ENCODE results near the gene CAMK2D.

Gene CAMK2D

DNA sequence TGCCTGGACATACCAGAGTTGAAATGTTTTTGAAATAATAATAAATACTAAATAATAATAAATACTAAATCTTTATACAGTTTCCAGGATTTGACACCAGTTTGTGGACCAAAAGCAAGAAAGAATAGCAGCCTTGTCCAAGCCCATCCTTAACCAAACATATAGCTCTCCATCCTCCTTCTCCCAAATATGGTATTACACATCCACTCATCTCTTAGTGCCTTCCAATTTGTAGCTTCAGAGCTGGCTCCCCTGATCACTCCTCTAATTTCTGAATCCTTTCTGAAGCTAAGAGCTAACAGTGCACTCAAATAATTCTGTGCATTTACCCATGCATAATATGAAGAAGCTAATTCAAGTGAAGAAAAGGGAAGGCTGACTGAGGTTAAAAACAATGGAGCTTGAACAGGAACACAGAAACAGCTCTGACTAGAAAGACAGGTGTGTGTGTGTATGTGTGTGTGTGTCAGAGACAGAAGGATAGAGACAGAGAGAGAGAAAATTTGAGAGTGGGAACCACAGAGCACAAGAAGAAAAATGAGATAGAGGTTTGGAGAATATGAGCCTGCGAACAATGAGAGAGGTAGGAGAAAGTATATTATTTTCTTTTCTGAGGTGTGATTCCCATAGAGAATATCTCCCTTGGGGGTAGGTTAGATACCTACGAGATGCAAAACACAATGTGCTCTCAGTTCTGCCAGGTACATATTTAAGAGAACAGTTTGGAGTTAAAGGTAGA, 123.5 kb downstream of the CAMK2D start:
- peak; percentile 58 for DNase-seq (ENCODE audit: low spot score)

- DNase-seq (ENCODE audit: low spot score) = peak; percentile 36
Observed at GRCh38 chr4:113637363-113637762, 124.2 kb downstream of the CAMK2D start.

- peak; percentile 83 for DNase-seq (ENCODE audit: low spot score)
Observed at GRCh38 chr4:113636877-113637276, 124.7 kb downstream of the CAMK2D start.

DNA sequence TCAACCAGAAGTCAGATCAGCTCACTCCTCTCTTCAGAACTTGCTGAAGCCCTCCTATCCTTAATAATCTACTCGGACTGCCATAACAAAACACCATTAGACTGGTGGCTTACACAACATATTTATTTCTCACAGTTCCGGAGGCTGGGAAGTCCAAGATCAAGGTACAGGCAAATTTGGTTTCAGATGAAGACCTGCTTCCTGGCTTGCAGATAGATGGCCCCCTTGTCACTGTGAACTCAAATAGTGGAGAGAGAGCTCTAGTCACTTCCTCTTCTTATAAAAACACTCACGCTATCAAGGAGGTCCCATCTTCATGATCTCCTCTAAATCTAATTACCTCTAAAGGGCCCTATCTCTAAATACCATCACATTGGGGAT, 125.1 kb downstream of the CAMK2D start:
- DNase-seq (ENCODE audit: low spot score) = peak; percentile 87

- no peak for DNase-seq (ENCODE audit: low spot score)
Observed at GRCh38 chr4:113635739-113636437, 125.7 kb downstream of the CAMK2D start.

- DNase-seq (ENCODE audit: low spot score) = no peak
Observed at GRCh38 chr4:113634081-113634969, 127.2 kb downstream of the CAMK2D start.

DNA sequence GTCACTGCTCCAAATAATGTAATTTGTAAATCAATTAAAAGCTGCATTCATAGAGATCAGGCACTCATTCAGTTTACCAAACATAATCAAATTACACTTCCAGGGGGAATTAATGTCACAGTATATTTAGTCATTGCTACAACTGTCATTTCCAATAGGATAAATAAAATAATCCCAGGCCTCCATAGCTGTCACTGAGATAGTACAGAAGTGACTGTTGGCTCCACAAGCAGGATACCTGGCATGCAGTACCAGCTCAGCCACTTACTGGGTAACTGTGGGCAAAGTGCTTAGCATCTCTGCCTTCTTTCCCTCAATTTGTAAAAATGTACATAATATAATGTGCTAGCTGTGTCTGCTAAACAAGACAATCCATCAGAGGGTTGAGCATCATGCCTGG, 128.1 kb downstream of the CAMK2D start:
- DNase-seq (ENCODE audit: low spot score) = no peak

DNA sequence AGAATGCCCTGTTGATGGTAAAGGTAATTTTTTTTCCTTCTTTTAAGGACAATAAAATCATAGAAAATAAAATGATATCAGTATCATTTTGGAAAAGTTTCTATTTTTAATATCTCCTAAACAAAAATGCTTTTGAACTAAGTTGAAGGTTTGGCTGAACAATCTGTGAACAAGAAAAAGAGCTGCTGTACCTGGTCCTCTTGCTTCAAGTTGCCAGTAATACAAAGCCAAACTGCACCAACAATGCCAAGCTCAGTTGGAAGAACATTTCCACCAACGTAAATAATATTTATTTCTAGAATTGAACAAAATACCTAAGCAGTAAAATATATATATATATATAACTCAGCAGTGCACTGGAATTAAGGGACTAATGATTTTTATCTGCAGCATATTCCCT, 132.8 kb downstream of the CAMK2D start:
- no peak for DNase-seq (ENCODE audit: low spot score)

DNA sequence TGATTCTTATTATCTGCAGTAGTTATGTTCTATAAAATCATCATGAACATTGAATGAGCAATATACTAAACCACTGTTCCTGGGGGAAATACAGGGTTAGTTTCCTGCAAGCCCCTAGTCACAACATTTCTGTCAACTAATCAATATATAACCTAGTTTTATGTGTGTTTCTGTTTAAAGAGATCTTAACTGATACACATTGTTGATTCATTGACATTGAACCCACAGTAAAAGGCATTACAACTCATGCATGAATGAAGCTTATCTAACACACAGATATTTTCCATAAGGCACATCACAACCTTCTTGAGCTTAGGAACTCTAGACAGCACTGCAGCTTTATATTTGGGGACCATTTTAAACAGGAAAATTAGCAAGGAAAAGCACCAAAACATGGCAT, 134.2 kb downstream of the CAMK2D start:
- DNase-seq (ENCODE audit: low spot score) = no peak

DNA sequence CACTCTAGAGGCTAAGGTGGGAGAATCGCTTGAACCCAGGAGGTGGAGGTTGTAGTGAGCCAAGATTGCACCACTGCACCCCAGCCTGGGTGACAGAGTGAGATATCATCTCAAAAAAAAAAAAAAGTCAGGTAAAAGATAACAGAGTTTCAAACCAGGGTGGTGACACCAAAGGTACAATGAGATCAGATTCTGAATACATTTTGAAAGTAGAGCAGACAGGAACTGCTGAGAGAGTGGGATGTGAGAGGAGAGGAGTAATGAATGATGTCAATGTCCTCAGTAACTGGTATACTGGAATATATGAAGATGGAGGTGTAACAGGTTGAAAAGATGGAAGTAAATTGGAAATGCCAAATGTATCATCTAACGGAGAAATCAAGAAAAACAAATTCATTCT, 135.6 kb downstream of the CAMK2D start:
- no peak for DNase-seq (ENCODE audit: low spot score)

DNA sequence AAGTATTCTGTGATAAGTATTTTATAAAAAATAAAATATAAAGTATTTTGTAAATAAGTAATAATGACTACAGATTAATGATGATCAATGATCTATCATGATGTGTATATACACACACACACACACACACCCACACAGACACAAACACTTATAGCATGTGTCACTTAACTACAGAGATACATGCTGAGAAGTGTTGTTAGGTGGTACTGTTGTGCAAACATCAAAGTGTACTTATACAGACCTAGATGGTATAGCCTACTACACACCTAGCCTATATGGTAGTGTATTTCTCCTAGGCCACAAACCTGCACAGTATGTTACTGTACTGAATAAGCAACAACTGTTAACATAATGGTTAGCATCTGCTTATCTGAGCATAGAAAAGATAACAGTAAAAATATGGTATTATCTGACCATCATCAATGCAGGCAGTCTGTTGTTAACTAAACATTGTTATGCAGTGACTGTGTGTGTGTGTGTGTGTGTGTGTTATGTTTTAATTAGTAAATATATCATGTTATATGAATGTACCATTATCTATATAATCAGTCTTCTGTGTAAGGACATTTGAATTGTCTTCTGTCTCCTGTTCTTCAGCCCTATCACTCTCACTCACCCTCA, 138.2 kb downstream of the CAMK2D start:
- no peak for DNase-seq (ENCODE audit: low spot score)

DNA sequence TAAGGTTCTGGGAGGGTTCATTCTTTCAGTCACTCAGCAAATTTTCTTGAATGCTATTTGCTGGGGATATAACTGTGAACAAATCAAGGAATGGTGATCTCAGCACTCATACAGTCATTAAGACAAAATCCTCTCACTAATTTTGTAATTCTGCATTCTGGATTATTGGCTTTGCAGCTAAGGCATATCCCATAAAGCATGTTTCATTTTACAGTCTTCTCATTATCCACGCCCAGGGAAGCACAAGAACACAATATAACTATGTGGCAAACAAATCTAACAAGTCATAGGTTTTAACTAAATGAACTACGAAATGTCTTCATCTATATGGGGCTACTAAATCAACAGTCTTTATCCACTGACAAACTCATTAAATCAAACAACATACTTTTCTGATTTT, 139.9 kb downstream of the CAMK2D start:
- DNase-seq (ENCODE audit: low spot score) = no peak

DNA sequence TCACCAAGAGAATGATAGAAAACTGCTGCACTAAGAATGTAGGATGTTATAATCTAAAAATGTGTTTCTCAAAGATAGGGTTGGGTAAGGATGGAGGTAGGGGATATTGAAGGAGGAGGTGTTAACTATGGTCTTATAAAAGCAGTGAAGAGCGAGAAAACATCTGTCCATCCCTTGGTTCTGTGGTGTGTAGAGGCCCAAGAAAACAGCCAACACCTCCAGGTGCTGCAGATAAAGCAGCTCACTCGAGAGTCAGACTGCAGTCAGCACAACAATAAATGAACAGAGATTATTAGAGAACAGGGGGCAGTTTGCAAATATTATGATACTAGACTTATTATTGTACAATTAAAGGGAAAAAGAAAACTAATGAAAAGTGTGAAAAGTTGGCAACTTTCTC, 141.5 kb downstream of the CAMK2D start:
- peak; percentile 73 for DNase-seq (ENCODE audit: low spot score)

GRCh38 chr4:113619526-113619925, 142.0 kb downstream of the CAMK2D start:
- no peak for DNase-seq (ENCODE audit: low spot score)

DNA sequence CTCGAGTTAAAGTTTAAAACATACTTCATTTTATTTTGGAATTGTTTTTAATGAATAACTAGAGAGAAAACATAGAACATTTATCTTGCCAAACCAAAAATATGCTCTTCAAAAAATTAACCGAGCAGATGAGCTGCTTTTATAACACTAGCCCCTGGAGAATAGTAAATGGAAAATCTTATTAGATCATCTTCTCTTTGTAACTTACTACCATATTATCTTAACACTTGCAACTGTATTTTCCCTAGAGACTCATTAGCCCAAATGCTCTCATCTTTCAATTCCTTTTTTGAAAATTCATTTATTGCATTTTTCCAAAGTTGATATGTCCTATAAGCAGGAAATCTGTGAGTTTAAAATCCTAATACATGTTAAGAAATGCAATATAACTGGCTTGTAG, 143.3 kb downstream of the CAMK2D start:
- DNase-seq (ENCODE audit: low spot score) = peak; percentile 70

DNA sequence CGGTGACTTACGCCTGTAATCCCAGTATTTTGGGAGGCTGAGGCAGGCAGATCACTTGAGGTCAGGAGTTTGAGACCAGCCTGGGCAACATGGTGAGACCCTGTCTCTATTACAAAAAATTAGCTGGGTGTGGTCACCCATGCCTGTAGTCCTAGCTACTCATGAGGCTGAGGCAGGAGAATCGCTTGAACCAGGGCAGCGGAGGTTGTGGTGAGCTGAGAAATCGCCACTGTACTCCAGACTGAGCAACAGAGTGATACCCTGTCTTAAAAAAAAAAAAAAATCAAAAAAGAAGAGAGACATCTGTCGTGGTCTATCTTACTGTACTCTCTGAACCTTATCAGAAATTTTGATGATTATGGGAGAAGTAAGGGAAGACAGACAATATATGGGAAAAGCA, 144.3 kb downstream of the CAMK2D start:
- no peak for DNase-seq (ENCODE audit: low spot score)

- peak; percentile 42 for DNase-seq (ENCODE audit: low spot score)
Observed at GRCh38 chr4:113616443-113616842, 145.1 kb downstream of the CAMK2D start.

DNA sequence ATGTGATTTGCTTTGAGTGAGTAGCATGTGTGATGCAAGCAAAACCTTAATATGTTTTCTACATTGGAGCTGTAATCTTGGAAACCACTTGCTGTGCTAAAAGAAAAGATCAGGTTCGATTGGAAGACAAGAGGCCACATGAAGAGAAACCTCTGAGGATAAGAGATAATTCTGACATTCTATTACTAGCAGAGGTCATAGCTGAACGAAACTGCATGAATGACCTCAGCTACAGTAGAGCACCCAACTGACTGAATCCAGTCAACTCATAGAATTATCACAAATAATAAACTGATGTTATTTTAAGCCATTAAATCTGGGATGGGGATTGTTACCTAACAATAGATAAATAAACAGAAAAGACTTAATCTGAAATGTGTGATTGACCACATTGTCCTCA, 147.1 kb downstream of the CAMK2D start:
- no peak for DNase-seq (ENCODE audit: low spot score)

- no peak for DNase-seq (ENCODE audit: low spot score)
Observed at GRCh38 chr4:113613503-113613902, 148.0 kb downstream of the CAMK2D start.

DNA sequence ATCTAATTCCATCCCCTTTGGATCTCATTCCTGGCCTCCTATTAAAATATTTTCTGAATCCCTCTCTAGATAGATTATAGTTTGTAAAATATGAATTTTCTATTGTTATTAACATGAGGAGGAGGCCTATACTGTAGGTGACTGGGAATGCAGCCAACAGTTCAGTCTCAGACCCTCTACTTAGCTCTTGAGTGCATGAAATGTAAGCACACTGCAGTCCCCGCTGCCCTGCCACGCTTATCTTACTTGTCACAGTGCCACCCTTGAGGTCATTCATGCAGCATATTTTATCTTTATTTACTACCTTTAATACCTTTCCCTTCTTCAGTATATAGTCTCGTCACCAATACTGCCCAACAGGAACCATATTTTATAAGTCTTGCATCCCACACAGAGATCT, 151.0 kb downstream of the CAMK2D start:
- DNase-seq (ENCODE audit: low spot score) = no peak

GRCh38 chr4:113607998-113608397, 153.5 kb downstream of the CAMK2D start:
- no peak for DNase-seq (ENCODE audit: low spot score)

GRCh38 chr4:113607147-113607720, 154.3 kb downstream of the CAMK2D start:
- DNase-seq (ENCODE audit: low spot score) = no peak
